Lower leg skin (tissue), 3 donors: ENCODE data around the gene IDH3A.

Experiments used
- CTCF ChIP-seq, 3 donors: fragments of 450-650 bp; IDR thresholded peaks; one replicate each; pipeline ENCODE4 v1.5.1; 2016; ENCODE audit warnings: antibody characterized with exemption in 3 of 3, mild to moderate bottlenecking in 3 of 3, moderate library complexity in 2 of 3
- POLR2A ChIP-seq, 2 donors: fragments of 450-650 bp; IDR thresholded peaks; one replicate each; pipeline ENCODE4 v1.6.1; 2016 to 2017; ENCODE audit warnings: antibody characterized with exemption in 2 of 2, mild to moderate bottlenecking in 1 of 2, moderate library complexity in 1 of 2

GRCh38 chr15:78194568-78194925, 45.4 kb downstream of the IDH3A start:
- TF ChIP-seq CTCF (IDR thresholded peaks at IDR 0.05), result no peak
- no peak for TF ChIP-seq POLR2A (IDR thresholded peaks at IDR 0.05)
